GM12878 (cell line): ENCODE data around the gene KRT7. TPM values are rescaled to one million over a fixed set of nuclear protein-coding genes. Genes with fewer than 3 reads are reported as not detected.

Source experiments
- ATF3 ChIP-seq: IDR thresholded peaks from 2 replicates; pipeline ENCODE4 v1.6.1; 2011; ENCODE audit warnings: low read depth, mild to moderate bottlenecking, low read length, moderate library complexity, borderline replicate concordance; ENCODE audit errors: extremely low read depth
- E2F8 ChIP-seq: fragments of 450-650 bp; IDR thresholded peaks from 2 replicates; pipeline ENCODE4 v1.6.1; 2018; ENCODE audit warnings: mild to moderate bottlenecking, low read depth, moderate library complexity; ENCODE audit not compliant: partially characterized antibody
- IKZF2 ChIP-seq, 2 experiments: fragments of 450-650 bp; IDR thresholded peaks; 2 replicates each; pipeline ENCODE4 v1.6.1; 2017; ENCODE audit warnings: mild to moderate bottlenecking in 2 of 2, moderate library complexity in 2 of 2
- MAX ChIP-seq: IDR thresholded peaks from 2 replicates; pipeline ENCODE4 v1.6.1; 2012; ENCODE audit warnings: low read depth, low read length, improper control_type of control experiment
- POLR2AphosphoS2 ChIP-seq: IDR thresholded peaks from 2 replicates; pipeline ENCODE4 v1.6.1; 2011; ENCODE audit warnings: low read depth, mild to moderate bottlenecking, low read length, improper control_type of control experiment, moderate library complexity
- RUNX3 ChIP-seq: IDR thresholded peaks from 2 replicates; pipeline ENCODE4 v1.6.1; 2012; ENCODE audit warnings: low read length, inconsistent platforms
- SMAD5 ChIP-seq: IDR thresholded peaks from 2 replicates; pipeline ENCODE4 v1.6.1; 2016; ENCODE audit warnings: antibody characterized with exemption, low read depth
- ZSCAN29 ChIP-seq: fragments of 450-650 bp; IDR thresholded peaks from 2 replicates; pipeline ENCODE4 v1.6.1; 2017; ENCODE audit warnings: mild to moderate bottlenecking, moderate library complexity
- polyA plus RNA-seq, 11 experiments: library from polyadenylated mRNA; depleted of rRNA in 4 of 11; unstranded in 6 of 11; stranded (reverse) in 5 of 11; fragments of >200 nt; fragmentation: Nextera tagmentation in 4 of 11; fragmentation: Illumina TruSeq in 1 of 11; extraction: Ambion mirVana in 4 of 11; extraction: Trizol in 1 of 11; gene quantifications; 1 replicate in 1 of 11; 2 replicates in 10 of 11; pipeline versions ENCODE4 v1.2.1 to v1.2.3, GENCODE V29; 2011 to 2016; ENCODE audit warnings: inconsistent platforms in 2 of 11, missing spikeins in 2 of 11, low read depth in 1 of 11
- total RNA-seq, 4 experiments: library from RNA; depleted of rRNA in 3 of 4; stranded (reverse); fragments of >200 nt in 3 of 4; fragmentation: Illumina TruSeq in 1 of 4; extraction: Trizol in 1 of 4; gene quantifications; 2 replicates each; pipeline versions ENCODE4 v1.2.1 to v1.2.3, GENCODE V29; 2013 to 2021

The KRT7 gene
- total and polyA plus RNA-seq, 10 of the 15 experiments (the other 5 are each of a cell fraction or from before 2014, with no cell fraction given), result 0.90 to 18.7 (median 4.8) TPM

DNA sequence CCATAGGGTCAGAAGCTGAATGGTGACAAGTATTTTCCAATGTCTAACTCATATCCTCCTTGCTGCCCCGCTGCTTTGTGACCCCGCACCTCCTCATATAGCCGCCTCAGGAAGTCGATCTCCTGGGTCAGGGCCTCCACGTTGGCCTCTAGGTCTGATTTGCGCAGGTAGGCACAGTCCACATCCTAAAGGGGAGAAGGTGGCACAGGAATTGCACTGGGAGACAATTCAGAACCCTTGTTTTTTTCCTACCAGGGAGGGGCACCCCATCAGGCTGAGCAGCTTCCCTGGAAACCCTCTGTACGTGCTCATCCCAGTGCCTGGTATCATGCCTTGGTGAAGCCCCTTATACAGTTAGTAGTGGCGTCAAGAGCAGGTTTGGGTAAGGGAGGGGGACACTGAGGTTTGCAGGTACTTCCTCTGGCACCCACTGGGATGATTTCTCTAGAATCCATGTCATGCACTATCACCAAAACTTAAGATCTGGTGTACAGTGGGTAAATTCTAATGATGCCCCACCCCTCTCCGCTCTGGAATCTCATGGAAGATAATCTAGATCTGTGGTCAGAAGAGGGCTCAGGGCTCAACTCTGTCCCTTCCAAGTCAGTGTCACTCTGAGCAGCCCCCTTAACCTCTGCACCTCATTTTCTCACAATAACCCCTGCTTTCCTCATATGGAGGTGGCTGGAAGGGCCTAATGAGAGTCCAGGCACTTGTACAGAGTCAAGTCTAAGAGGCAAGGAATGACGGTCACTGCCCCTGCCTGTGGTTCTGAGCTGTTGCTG lies 21.3 kb downstream of the KRT7 start (continued):
- TF ChIP-seq E2F8 (no peak), RUNX3 (no peak), ATF3 (no peak), ZSCAN29 (no peak), POLR2AphosphoS2 (no peak), MAX (no peak), SMAD5 (no peak), IKZF2 (IDR thresholded peaks at IDR 0.05) (no peak)
